Osteoblast (primary cell): ENCODE measurements around the gene ADAMTS9. TPM values are rescaled to one million over a fixed set of nuclear protein-coding genes. Genes with fewer than 3 reads are reported as not detected.
A peak's percentile ranks its signal among the peaks of the same experiment; 100 is the strongest.

ENCODE experiments used
- DNase-seq: peaks from one replicate; pipeline ENCODE4 v3.0.0; 2011; ENCODE audit warnings: low spot score, mixed read lengths; ENCODE audit not compliant: insufficient read length; ENCODE audit errors: missing footprints
- H2AFZ ChIP-seq: 2 replicates; pipeline ENCODE4 v1.6.0; 2011; ENCODE audit warnings: mild to moderate bottlenecking, low read length
- H3K27ac ChIP-seq: 2 replicates; pipeline ENCODE4 v1.5.1; 2011; ENCODE audit warnings: mild to moderate bottlenecking, low read depth, low read length, moderate library complexity
- H3K27me3 ChIP-seq: 2 replicates; pipeline ENCODE4 v1.6.0; 2012; ENCODE audit warnings: mild to moderate bottlenecking, control low read depth, inconsistent platforms, low read length, moderate library complexity; ENCODE audit not compliant: insufficient read depth
- H3K36me3 ChIP-seq: 2 replicates; pipeline ENCODE4 v1.5.1; 2011; ENCODE audit warnings: mild to moderate bottlenecking, low read length, control low read depth, moderate library complexity; ENCODE audit not compliant: insufficient read depth
- H3K4me1 ChIP-seq: 2 replicates; pipeline ENCODE4 v1.5.1; 2011; ENCODE audit warnings: mild to moderate bottlenecking, low read length, control low read depth, moderate library complexity; ENCODE audit not compliant: insufficient read depth
- H3K4me2 ChIP-seq: 2 replicates; pipeline ENCODE4 v1.6.0; 2011; ENCODE audit warnings: mild to moderate bottlenecking, low read length; ENCODE audit not compliant: insufficient read depth
- H3K4me3 ChIP-seq: fragments of 200-600 bp; sonication (generic); 3 replicates; pipeline ENCODE4 v1.5.1; 2012; ENCODE audit warnings: mild to moderate bottlenecking, low read length, inconsistent platforms; ENCODE audit not compliant: insufficient read depth
- H3K79me2 ChIP-seq: 2 replicates; pipeline ENCODE4 v1.6.0; 2012; ENCODE audit warnings: mild to moderate bottlenecking, low read length, control low read depth, inconsistent platforms; ENCODE audit not compliant: insufficient read depth
- H3K9me3 ChIP-seq: 2 replicates; pipeline ENCODE4 v1.5.1; 2011; ENCODE audit warnings: low read depth, low read length, control low read depth
- H4K20me1 ChIP-seq: 2 replicates; pipeline ENCODE4 v1.6.0; 2012; ENCODE audit warnings: mild to moderate bottlenecking, low read length, control low read depth; ENCODE audit not compliant: insufficient read depth
- CTCF ChIP-seq: IDR thresholded peaks from 2 replicates; pipeline ENCODE4 v1.5.1; 2011; ENCODE audit warnings: mild to moderate bottlenecking, low read depth, low read length, moderate library complexity; ENCODE audit errors: extremely low read depth
- total RNA-seq: library from RNA; depleted of rRNA; stranded (reverse); fragments of >200 nt; gene quantifications from 2 replicates; pipeline ENCODE4 v1.2.3, GENCODE V29; 2012

ADAMTS9 gene
- total RNA-seq, 1 donor = 4.0 TPM

GRCh38 chr3:64654013-64654412 is 33.8 kb downstream of the ADAMTS9 start:
- Histone ChIP-seq H4K20me1 (no peaks in the 10 kb centered on the region), H3K36me3 (no peaks in the 10 kb centered on the region), H3K9me3 (no peaks in the 10 kb centered on the region), H3K27me3 (no peaks in the 10 kb centered on the region), H2AFZ (no peak overlapping the region), H3K79me2 (no peaks in the 10 kb centered on the region), H3K27ac (no peak overlapping the region), H3K4me3 (no peak overlapping the region), H3K4me1 (no peaks in the 10 kb centered on the region), H3K4me2 (no peak overlapping the region)
- DNase-seq = no peak
- TF ChIP-seq CTCF = no peak

GRCh38 chr3:64653101-64653500 is 34.7 kb downstream of the ADAMTS9 start:
- Histone ChIP-seq H3K9me3 (no peaks in the 10 kb centered on the region), H3K36me3 (no peaks in the 10 kb centered on the region), H3K79me2 (no peaks in the 10 kb centered on the region), H3K27me3 (no peaks in the 10 kb centered on the region), H3K4me3 (no peak overlapping the region), H3K4me1 (no peaks in the 10 kb centered on the region), H3K27ac (no peak overlapping the region), H2AFZ (no peak overlapping the region), H4K20me1 (no peaks in the 10 kb centered on the region), H3K4me2 (no peak overlapping the region)
- TF ChIP-seq CTCF = no peak
- DNase-seq = peak; percentile 72

GRCh38 chr3:64651741-64652241 is 36.0 kb downstream of the ADAMTS9 start:
- Histone ChIP-seq H3K27me3 (no peaks in the 10 kb centered on the region), H3K79me2 (no peaks in the 10 kb centered on the region), H3K4me3 (no peak overlapping the region), H3K9me3 (no peaks in the 10 kb centered on the region), H3K27ac (no peak overlapping the region), H3K4me2 (no peak overlapping the region), H3K36me3 (no peaks in the 10 kb centered on the region), H3K4me1 (no peaks in the 10 kb centered on the region), H4K20me1 (no peaks in the 10 kb centered on the region), H2AFZ (no peak overlapping the region)
- no peak for DNase-seq
- TF ChIP-seq CTCF = no peak

GRCh38 chr3:64651303-64651702 is 36.5 kb downstream of the ADAMTS9 start:
- H3K36me3 ChIP-seq = no peaks in the 10 kb centered on the region
- H3K79me2 ChIP-seq = no peaks in the 10 kb centered on the region
- H4K20me1 ChIP-seq = no peaks in the 10 kb centered on the region
- H3K9me3 ChIP-seq = no peaks in the 10 kb centered on the region
- no peak for TF ChIP-seq CTCF
- H3K4me1 ChIP-seq = no peaks in the 10 kb centered on the region
- H2AFZ ChIP-seq = no peak overlapping the region
- no peaks in the 10 kb centered on the region for H3K27me3 ChIP-seq
- no peak overlapping the region for H3K27ac ChIP-seq
- DNase-seq = no peak
- no peak overlapping the region for H3K4me2 ChIP-seq
- H3K4me3 ChIP-seq = no peak overlapping the region
